ENCODE data around the gene MR1.

- TF ChIP-seq CTCF (IDR thresholded peaks at IDR 0.05; ENCODE audit: low read depth, low read length) = no peak
- no peak for TF ChIP-seq MAX (IDR thresholded peaks at IDR 0.05; ENCODE audit: low read depth, low read length)
- no peak for TF ChIP-seq POLR2A (IDR thresholded peaks at IDR 0.05; ENCODE audit: extremely low read depth, insufficient read length)
These were observed 61.5 kb downstream of the MR1 start for GRCh38 chr1:181095260-181095659.
